IPS DF 6.9 (cell line): Measurements from ENCODE around the gene SLC12A6.
"Not testable (repeated sequence)": the region's sequence is repeated elsewhere in the genome, so short reads cannot be mapped to it uniquely, and the experiment has no call there.

Experiments
- DNase-seq: peaks from one replicate; pipeline ENCODE4 v3.0.0-alpha.2; 2013; ENCODE audit warnings: low read depth, low spot score
- H3K27ac ChIP-seq: one replicate; pipeline ENCODE4 v1.5.1; 2013; ENCODE audit warnings: low read length, control low read depth
- H3K27me3 ChIP-seq: 2 replicates; pipeline ENCODE4 v1.6.1; 2013; ENCODE audit warnings: mild to moderate bottlenecking, low read length; ENCODE audit not compliant: control insufficient read depth, insufficient read depth
- H3K36me3 ChIP-seq: 2 replicates; pipeline ENCODE4 v1.6.1; 2013; ENCODE audit warnings: low read length; ENCODE audit not compliant: control insufficient read depth, insufficient read depth
- H3K4me1 ChIP-seq: 2 replicates; pipeline ENCODE4 v1.6.1; 2013; ENCODE audit warnings: low read length; ENCODE audit not compliant: control insufficient read depth, insufficient read depth
- H3K4me3 ChIP-seq: 2 replicates; pipeline ENCODE4 v1.5.1; 2013; ENCODE audit warnings: mild to moderate bottlenecking, low read length
- H3K9me3 ChIP-seq: 2 replicates; pipeline ENCODE4 v1.6.1; 2013; ENCODE audit warnings: low read length, inconsistent platforms; ENCODE audit not compliant: control insufficient read depth, insufficient read depth
- WGBS: extraction: QIAGEN DNeasy Blood & Tissue Kit; methylation state at CpG from one replicate; pipeline ENCODE4 v1.1.7; 2013; ENCODE audit warnings: mixed read lengths, missing lambda C conversion rate; ENCODE audit not compliant: insufficient read length, insufficient coverage; 5-methylcytosine and 5-hydroxymethylcytosine counted together

The SLC12A6 gene

DNA sequence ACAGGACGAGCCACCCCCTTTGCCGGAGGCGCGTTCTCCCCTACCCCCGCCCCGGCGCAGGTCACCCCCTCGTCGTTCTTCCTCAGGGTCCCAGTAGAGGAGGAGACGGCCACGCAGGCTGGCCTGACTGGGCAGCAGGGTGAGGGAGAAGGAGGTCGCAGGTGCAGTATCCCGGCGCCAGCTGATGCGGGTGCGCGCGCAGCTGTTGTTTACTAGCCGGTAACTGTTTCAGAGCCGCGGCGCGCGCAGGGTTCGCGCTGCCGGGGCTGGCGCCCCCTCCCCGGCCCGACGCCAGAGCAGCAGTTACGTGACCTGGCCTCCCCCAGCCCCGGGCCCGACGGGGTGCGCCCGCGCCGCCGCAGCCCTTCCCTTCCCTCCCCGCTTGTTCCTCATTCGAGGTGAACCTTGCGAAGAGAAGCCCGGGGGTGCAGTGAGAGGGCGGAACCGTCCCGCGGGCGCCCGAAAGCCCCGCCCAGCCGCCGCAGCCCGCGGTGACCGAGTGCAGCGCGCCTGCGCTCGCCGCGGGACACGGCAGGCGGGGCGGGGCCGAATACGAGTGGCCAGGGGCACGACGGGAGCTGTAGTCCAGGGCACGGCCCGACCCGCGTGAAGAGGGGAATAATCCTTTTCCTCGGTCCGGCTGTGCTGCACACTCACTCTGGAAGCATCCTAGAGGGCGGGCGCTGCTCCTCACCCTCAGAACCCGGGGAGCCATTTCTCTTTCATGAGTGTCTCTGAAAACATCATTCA lies at the start of gene SLC12A6:
Gene SLC12A6 (minus strand): TSS at position 225 of the 750 bp plus-strand sequence. CDS start 1,101 bp downstream, outside the sequence.
- WGBS: no CpG with 5 or more reads among the region's 78 CpGs
- DNase-seq: peak; percentile 67
- H3K4me1 ChIP-seq: no peaks in the 10 kb centered on the region
- H3K27me3 ChIP-seq: no peaks in the 10 kb centered on the region
- H3K4me3 ChIP-seq: peak within 1 kb of the TSS; percentile 96
- H3K9me3 ChIP-seq: no peaks in the 10 kb centered on the region
- H3K27ac ChIP-seq: no peak within 1 kb of the TSS
- H3K36me3 ChIP-seq: no peaks in the 10 kb centered on the region

GRCh38 chr15:34381829-34382521 lies 44.4 kb upstream of the SLC12A6 start:
- H3K27ac ChIP-seq, H3K9me3 ChIP-seq, H3K36me3 ChIP-seq, H3K27me3 ChIP-seq, H3K4me1 ChIP-seq, DNase-seq, H3K4me3 ChIP-seq: not testable (repeated sequence)
- WGBS: no CpG with 5 or more reads among the region's 19 CpGs

DNA sequence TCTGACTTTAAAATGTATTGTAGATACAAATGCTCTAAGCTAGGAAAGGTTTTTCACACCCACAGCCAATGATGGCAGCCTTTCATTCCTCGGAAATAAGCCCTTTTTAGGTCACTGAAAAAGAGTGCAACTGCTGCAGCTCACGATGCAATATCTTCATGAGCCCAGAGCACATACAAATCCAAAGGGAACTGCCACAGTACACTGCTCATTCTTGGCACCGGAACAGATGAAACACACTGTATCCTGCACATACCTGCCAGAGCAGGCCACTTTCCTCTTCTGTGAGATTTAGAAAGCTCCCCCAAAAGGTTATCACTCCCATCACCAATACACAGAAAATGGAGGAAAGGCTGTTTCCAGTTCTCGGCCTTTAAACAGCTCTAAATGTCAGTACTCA lies 42.9 kb upstream of the SLC12A6 start:
- not testable (repeated sequence) for H3K9me3 ChIP-seq, H3K27ac ChIP-seq, DNase-seq, H3K27me3 ChIP-seq, H3K36me3 ChIP-seq, H3K4me3 ChIP-seq, H3K4me1 ChIP-seq
- WGBS: no CpG with 5 or more reads among the region's 4 CpGs

DNA sequence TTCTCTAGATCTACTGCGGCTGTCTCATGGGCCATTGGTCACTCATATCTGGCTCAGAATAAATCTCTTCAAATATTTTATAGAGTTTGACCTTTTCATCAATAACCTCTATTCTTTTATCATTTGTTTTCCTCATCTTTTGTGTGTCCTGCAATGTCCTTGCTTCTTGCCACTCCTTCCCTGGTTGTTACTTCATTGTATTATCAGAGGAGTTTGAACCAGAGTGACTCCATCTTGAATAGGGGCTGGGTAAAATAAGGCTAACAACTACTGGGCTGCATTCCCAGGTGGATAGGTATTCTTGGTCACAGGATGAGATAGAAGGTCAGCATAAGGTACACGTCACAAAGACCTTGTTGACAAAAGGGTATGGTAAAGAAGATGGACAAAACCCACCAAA lies 39.3 kb upstream of the SLC12A6 start:
- no peaks in the 10 kb centered on the region for H3K4me1 ChIP-seq
- no peaks in the 10 kb centered on the region for H3K9me3 ChIP-seq
- WGBS: no CpG with 5 or more reads among the region's 2 CpGs
- H3K36me3 ChIP-seq: no peaks in the 10 kb centered on the region
- no peaks in the 10 kb centered on the region for H3K27me3 ChIP-seq
- no peak overlapping the region for H3K4me3 ChIP-seq
- H3K27ac ChIP-seq: no peak overlapping the region
- DNase-seq: no peak

GRCh38 chr15:34375541-34375940 lies 38.0 kb upstream of the SLC12A6 start:
- H3K27me3 ChIP-seq, H3K9me3 ChIP-seq, DNase-seq, H3K27ac ChIP-seq, H3K4me3 ChIP-seq, H3K4me1 ChIP-seq, H3K36me3 ChIP-seq: not testable (repeated sequence)
- whole genome bisulfite sequencing: no CpG with 5 or more reads among the region's 2 CpGs

- no peaks in the 10 kb centered on the region for H3K4me1 ChIP-seq
- H3K4me3 ChIP-seq: no peak overlapping the region
- no peaks in the 10 kb centered on the region for H3K9me3 ChIP-seq
- DNase-seq: no peak
- no peaks in the 10 kb centered on the region for H3K36me3 ChIP-seq
- no peak overlapping the region for H3K27ac ChIP-seq
- no peaks in the 10 kb centered on the region for H3K27me3 ChIP-seq
- no CpG with 5 or more reads among the region's 2 CpGs for WGBS
Observed at GRCh38 chr15:34374816-34375215, 37.2 kb upstream of the SLC12A6 start.

DNA sequence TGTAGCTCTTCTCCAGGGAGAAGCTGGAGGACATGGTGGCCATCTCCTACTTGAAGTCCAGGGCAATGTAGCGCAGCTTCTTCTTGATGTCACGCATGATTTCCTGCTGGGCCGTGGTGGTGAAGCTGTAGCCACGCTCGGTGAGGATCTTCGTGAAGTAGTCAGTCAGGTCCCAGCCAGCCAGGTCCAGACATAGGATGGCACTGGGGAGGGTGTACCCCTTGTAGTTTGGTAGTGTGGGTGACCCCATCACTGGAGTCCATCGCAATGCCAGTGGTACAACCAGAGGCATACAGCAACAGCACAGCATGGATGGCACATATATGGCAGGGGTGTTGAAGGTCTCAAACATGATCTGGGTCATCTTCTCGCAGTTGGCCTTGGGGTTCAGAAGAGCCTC lies 36.4 kb upstream of the SLC12A6 start:
- H3K9me3 ChIP-seq: no peaks in the 10 kb centered on the region
- no peaks in the 10 kb centered on the region for H3K36me3 ChIP-seq
- no peak for DNase-seq
- no peak overlapping the region for H3K4me3 ChIP-seq
- no peak overlapping the region for H3K27ac ChIP-seq
- WGBS: no CpG with 5 or more reads among the region's 8 CpGs
- no peaks in the 10 kb centered on the region for H3K27me3 ChIP-seq
- H3K4me1 ChIP-seq: no peaks in the 10 kb centered on the region

- H3K4me1 ChIP-seq: no peaks in the 10 kb centered on the region
- no peaks in the 10 kb centered on the region for H3K27me3 ChIP-seq
- H3K36me3 ChIP-seq: no peaks in the 10 kb centered on the region
- no peaks in the 10 kb centered on the region for H3K9me3 ChIP-seq
- no peak overlapping the region for H3K27ac ChIP-seq
- no peak for DNase-seq
- no peak overlapping the region for H3K4me3 ChIP-seq
- WGBS: no CpG with 5 or more reads among the region's 2 CpGs
Observed at GRCh38 chr15:34370643-34371042, 33.1 kb upstream of the SLC12A6 start.

GRCh38 chr15:34370129-34370528 lies 32.5 kb upstream of the SLC12A6 start:
- no peaks in the 10 kb centered on the region for H3K9me3 ChIP-seq
- WGBS: no CpG with 5 or more reads among the region's 2 CpGs
- no peaks in the 10 kb centered on the region for H3K27me3 ChIP-seq
- no peak for DNase-seq
- no peaks in the 10 kb centered on the region for H3K4me1 ChIP-seq
- H3K27ac ChIP-seq: no peak overlapping the region
- H3K4me3 ChIP-seq: no peak overlapping the region
- H3K36me3 ChIP-seq: no peaks in the 10 kb centered on the region

- DNase-seq: no peak
- peaks cover 2% of the 10 kb centered on the region; the same call in 1 of the 2 replicates for H3K4me1 ChIP-seq
- WGBS: no CpG with 5 or more reads among the region's 80 CpGs
- peak within 1 kb of the TSS; percentile 80 for H3K4me3 ChIP-seq
- H3K27me3 ChIP-seq: no peaks in the 10 kb centered on the region
- H3K9me3 ChIP-seq: no peaks in the 10 kb centered on the region
- no peak within 1 kb of the TSS for H3K27ac ChIP-seq
- peaks cover 4% of the 10 kb centered on the region; the same call in 1 of the 2 replicates for H3K36me3 ChIP-seq
Observed at GRCh38 chr15:34367101-34368081, 29.8 kb upstream of the SLC12A6 start, which contains the start of gene LPCAT4. Gene LPCAT4 (minus strand): TSS chr15:34367196. CDS start chr15:34367100, 96 bp downstream.
